DND-41 (cell line): ENCODE measurements around the gene MRPL42.

Experiments used
- ATAC-seq: fragments of 200-7000 bp; cut with Tn5 transposase; 3 replicates; pipeline ENCODE4 v1.9.1; 2021; ENCODE audit warnings: low read depth; ENCODE audit not compliant: insufficient read depth
- DNase-seq: peaks from one replicate; pipeline ENCODE4 v3.0.0-alpha.2; 2020
- H2AFZ ChIP-seq: 2 replicates; pipeline ENCODE4 v1.6.0; 2012; ENCODE audit warnings: low read depth, low read length
- H3K27ac ChIP-seq: 2 replicates; pipeline ENCODE4 v1.5.1; 2012; ENCODE audit warnings: low read length, inconsistent platforms
- H3K27me3 ChIP-seq: fragments of 200-600 bp; sonication (generic); 2 replicates; pipeline ENCODE4 v1.6.0; 2012; ENCODE audit warnings: low read length, mild to moderate bottlenecking, inconsistent platforms; ENCODE audit not compliant: insufficient read depth, poor library complexity
- H3K36me3 ChIP-seq: 2 replicates; pipeline ENCODE4 v1.5.1; 2012; ENCODE audit warnings: low read length, inconsistent platforms; ENCODE audit not compliant: insufficient read depth
- H3K4me1 ChIP-seq: 2 replicates; pipeline ENCODE4 v1.5.1; 2012; ENCODE audit warnings: mild to moderate bottlenecking, low read length; ENCODE audit not compliant: insufficient read depth
- H3K4me2 ChIP-seq: 2 replicates; pipeline ENCODE4 v1.6.0; 2012; ENCODE audit warnings: mild to moderate bottlenecking, moderate library complexity, low read length, inconsistent platforms; ENCODE audit not compliant: insufficient read depth
- H3K4me3 ChIP-seq, 2 experiments: fragments of 200-600 bp in 1 of 2; shearing (Covaris generic) in 1 of 2; 2 replicates each; pipeline ENCODE4 v1.5.1; 2012 to 2016; ENCODE audit warnings: inconsistent platforms in 2 of 2, low read length in 2 of 2, mild to moderate bottlenecking in 2 of 2, low read depth in 1 of 2, moderate library complexity in 1 of 2
- H3K79me2 ChIP-seq: 2 replicates; pipeline ENCODE4 v1.6.0; 2012; ENCODE audit warnings: low read length, inconsistent platforms; ENCODE audit not compliant: insufficient read depth
- H3K9ac ChIP-seq: 2 replicates; pipeline ENCODE4 v1.6.0; 2012; ENCODE audit warnings: low read depth, mild to moderate bottlenecking, inconsistent platforms, low read length, moderate library complexity
- H3K9me3 ChIP-seq: 2 replicates; pipeline ENCODE4 v1.5.1; 2012; ENCODE audit warnings: low read length, moderate library complexity, mild to moderate bottlenecking, inconsistent platforms; ENCODE audit not compliant: insufficient read depth, severe bottlenecking
- H4K20me1 ChIP-seq: 2 replicates; pipeline ENCODE4 v1.6.0; 2012; ENCODE audit warnings: low read length; ENCODE audit not compliant: insufficient read depth
- CTCF ChIP-seq: IDR thresholded peaks from 2 replicates; pipeline ENCODE4 v1.5.1; 2012; ENCODE audit warnings: borderline replicate concordance, low read length, moderate library complexity, mild to moderate bottlenecking; ENCODE audit not compliant: poor library complexity, severe bottlenecking; ENCODE audit errors: extremely low read depth
- EZH2 ChIP-seq: IDR thresholded peaks from 3 replicates; pipeline ENCODE4 v1.6.1; 2012; ENCODE audit warnings: borderline replicate concordance, low read depth, mild to moderate bottlenecking, moderate library complexity, low read length, inconsistent platforms; ENCODE audit not compliant: severe bottlenecking

The MRPL42 gene

DNA sequence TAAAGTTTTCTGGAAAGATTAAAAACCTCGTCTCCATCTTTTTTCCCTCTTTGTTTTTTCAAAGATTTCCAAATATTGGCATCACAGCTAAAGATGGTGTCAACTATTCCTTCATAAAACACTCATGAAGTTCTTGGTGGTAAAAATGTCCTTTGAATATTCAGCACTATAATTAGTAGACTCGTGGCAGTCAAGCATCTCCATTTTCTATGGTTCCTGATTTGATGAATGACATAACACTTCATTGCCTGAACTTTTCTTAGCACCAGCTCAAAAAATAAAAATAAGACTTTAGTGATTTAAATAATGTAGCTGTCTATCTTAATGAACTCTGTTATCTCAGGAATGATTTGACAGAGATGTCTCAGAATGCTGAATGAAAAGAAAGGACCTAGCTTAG, 45.3 kb upstream of the MRPL42 start:
- Histone ChIP-seq H4K20me1 (peaks cover 91% of the 10 kb centered on the region), H2AFZ (no peak overlapping the region), H3K27me3 (no peaks in the 10 kb centered on the region), H3K4me1 (no peaks in the 10 kb centered on the region), H3K4me3 (no peak overlapping the region), H3K36me3 (peaks cover 5% of the 10 kb centered on the region; the same call in 1 of the 2 replicates), H3K9me3 (no peaks in the 10 kb centered on the region), H3K4me2 (no peak overlapping the region), H3K9ac (no peak overlapping the region), H3K79me2 (peaks cover 100% of the 10 kb centered on the region), H3K27ac (no peak overlapping the region)
- TF ChIP-seq EZH2 (no peak), CTCF (no peak)
- DNase-seq = no peak
- no peak for ATAC-seq

DNA sequence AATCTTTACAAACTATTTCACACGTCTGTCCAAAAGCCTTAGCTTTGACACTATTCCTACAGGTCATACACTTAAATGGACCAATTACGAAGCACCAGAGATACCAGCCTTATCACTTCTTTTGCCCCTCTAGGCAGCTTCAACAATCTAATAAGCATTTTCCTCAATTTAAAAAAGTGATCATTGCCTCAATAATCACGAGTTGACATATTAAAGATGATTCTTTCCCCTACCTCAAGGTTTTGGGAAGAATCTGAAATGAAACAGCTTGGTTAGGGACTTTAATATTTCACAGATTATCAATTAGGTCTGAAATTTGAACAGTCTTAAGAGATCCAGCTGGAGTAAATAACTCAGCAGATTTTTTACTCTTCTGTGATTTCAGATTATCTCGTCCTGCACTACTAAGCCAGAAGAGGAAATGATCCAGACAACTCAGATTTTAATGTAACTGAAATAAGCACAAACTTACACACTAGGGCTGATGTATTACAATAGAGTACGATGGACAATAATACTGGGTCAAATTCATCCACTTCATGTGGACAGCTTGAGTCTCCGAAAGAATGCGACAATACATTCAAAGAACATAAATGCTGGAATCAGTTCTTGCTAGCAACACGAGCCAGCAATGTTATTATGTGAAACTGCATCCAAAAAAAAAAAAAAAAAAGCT, 41.4 kb upstream of the MRPL42 start:
- no peak for TF ChIP-seq EZH2
- no peak for TF ChIP-seq CTCF
- Histone ChIP-seq H3K9me3 (no peaks in the 10 kb centered on the region), H2AFZ (no peak overlapping the region), H3K4me2 (no peak overlapping the region), H3K4me3 (no peak overlapping the region), H3K79me2 (peaks cover 99% of the 10 kb centered on the region), H3K4me1 (no peaks in the 10 kb centered on the region), H3K36me3 (peaks cover 5% of the 10 kb centered on the region; the same call in 1 of the 2 replicates), H3K27me3 (no peaks in the 10 kb centered on the region), H4K20me1 (peaks cover 82% of the 10 kb centered on the region), H3K27ac (no peak overlapping the region), H3K9ac (no peak overlapping the region)
- DNase-seq (no peak), ATAC-seq (no peak)

DNA sequence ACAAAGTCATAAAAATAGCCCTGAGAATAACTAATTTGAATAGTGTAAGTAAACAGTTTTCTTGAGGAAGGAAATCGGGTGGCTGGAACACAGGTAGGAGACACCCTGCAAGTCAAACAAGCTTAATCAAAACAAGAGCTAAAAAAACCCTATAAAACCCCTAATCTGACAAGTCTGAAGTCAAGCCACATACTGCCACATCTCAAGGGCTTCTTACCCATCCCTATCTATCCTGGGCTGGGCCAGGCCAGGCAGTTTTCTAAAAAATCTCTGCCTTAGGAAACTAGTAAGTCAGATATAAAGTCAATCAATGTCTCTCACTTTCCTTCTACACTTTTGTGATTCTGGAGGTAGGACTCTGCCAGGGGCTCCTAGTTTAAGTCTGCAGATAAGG, 40.9 kb upstream of the MRPL42 start:
- H3K9ac ChIP-seq = no peak overlapping the region
- H3K27ac ChIP-seq = no peak overlapping the region
- no peak overlapping the region for H2AFZ ChIP-seq
- H3K27me3 ChIP-seq = no peaks in the 10 kb centered on the region
- no peak overlapping the region for H3K4me3 ChIP-seq
- peaks cover 99% of the 10 kb centered on the region for H3K79me2 ChIP-seq
- H3K9me3 ChIP-seq = no peaks in the 10 kb centered on the region
- no peak for DNase-seq
- no peak for TF ChIP-seq CTCF
- no peak for TF ChIP-seq EZH2
- H4K20me1 ChIP-seq = peaks cover 84% of the 10 kb centered on the region
- H3K4me2 ChIP-seq = no peak overlapping the region
- no peaks in the 10 kb centered on the region for H3K4me1 ChIP-seq
- ATAC-seq = 0 out of 3 replicates have a peak, but pooled peaks have one; percentile 22
- peaks cover 5% of the 10 kb centered on the region; the same call in 1 of the 2 replicates for H3K36me3 ChIP-seq
